ENCODE data around the gene AP1S2.

The AP1S2 gene

GRCh38 chrX:15858051-15858450 lies 3.4 kb upstream of the AP1S2 start:
- CTCF ChIA-PET = interaction anchor here (1.2 kb wide), 1 partner anchor 587 kb away, joined by 3 read pairs; no protein-coding TSS in a partner anchor
- TF ChIP-seq NFRKB (IDR thresholded peaks at IDR 0.05) (no peak), PKNOX1 (IDR thresholded peaks at IDR 0.05) (no peak), SUZ12 (IDR thresholded peaks at IDR 0.05) (no peak)
- no peak for DNase-seq (ENCODE audit: extremely low spot score)
- POLR2A ChIA-PET = no interaction called here

- ChIA-PET CTCF (no interaction called here), POLR2A (no interaction called here)
- TF ChIP-seq ELF4 (IDR thresholded peaks at IDR 0.05) = no peak
- no peak for TF ChIP-seq HDGF (IDR thresholded peaks at IDR 0.05; ENCODE audit: borderline replicate concordance)
- TF ChIP-seq L3MBTL2 (conservative IDR thresholded peaks at IDR 0.05) = no peak
- no peak for DNase-seq (ENCODE audit: extremely low spot score)
Observed at GRCh38 chrX:15856636-15857035, 2.0 kb upstream of the AP1S2 start.

- ChIA-PET POLR2A (interaction anchor here (1.4 kb wide), 1 partner anchor 37 kb away, joined by 3 read pairs; no protein-coding TSS in a partner anchor), CTCF (no interaction called here)
- no peak for DNase-seq (ENCODE audit: extremely low spot score)
- TF ChIP-seq HDGF (IDR thresholded peaks at IDR 0.05; ENCODE audit: borderline replicate concordance) = no peak
- TF ChIP-seq ARNT (IDR thresholded peaks at IDR 0.05) = no peak
- TF ChIP-seq SP1 (IDR thresholded peaks at IDR 0.05) = no peak
- TF ChIP-seq ZNF384 (IDR thresholded peaks at IDR 0.05) = no peak
- TF ChIP-seq NFRKB (IDR thresholded peaks at IDR 0.05) = no peak
- no peak for TF ChIP-seq L3MBTL2 (conservative IDR thresholded peaks at IDR 0.05)
- TF ChIP-seq FOXM1 (IDR thresholded peaks at IDR 0.05; ENCODE audit: borderline replicate concordance) = no peak
- TF ChIP-seq CTBP1 (IDR thresholded peaks at IDR 0.05; ENCODE audit: borderline replicate concordance) = no peak
- no peak for TF ChIP-seq BHLHE40 (IDR thresholded peaks at IDR 0.05; ENCODE audit: borderline replicate concordance)
- no peak for TF ChIP-seq SUZ12 (IDR thresholded peaks at IDR 0.05)
- no peak for TF ChIP-seq FOXA1 (IDR thresholded peaks at IDR 0.05)
- no peak for TF ChIP-seq TARDBP (IDR thresholded peaks at IDR 0.05)
- TF ChIP-seq PKNOX1 (IDR thresholded peaks at IDR 0.05) = no peak
- no peak for TF ChIP-seq FOXK2 (IDR thresholded peaks at IDR 0.05)
- no peak for TF ChIP-seq LEF1 (IDR thresholded peaks at IDR 0.05; ENCODE audit: borderline replicate concordance)
Observed at GRCh38 chrX:15856222-15856587, 1.6 kb upstream of the AP1S2 start.

GRCh38 chrX:15855568-15856221 lies 1.1 kb upstream of the AP1S2 start:
- TF ChIP-seq ZNF384 (IDR thresholded peaks at IDR 0.05) (no peak), SP1 (IDR thresholded peaks at IDR 0.05) (no peak), FOXM1 (IDR thresholded peaks at IDR 0.05; ENCODE audit: borderline replicate concordance) (no peak), NFRKB (IDR thresholded peaks at IDR 0.05) (no peak), L3MBTL2 (conservative IDR thresholded peaks at IDR 0.05) (no peak), PKNOX1 (IDR thresholded peaks at IDR 0.05) (no peak), CTBP1 (IDR thresholded peaks at IDR 0.05; ENCODE audit: borderline replicate concordance) (no peak), SUZ12 (IDR thresholded peaks at IDR 0.05) (no peak)
- DNase-seq (ENCODE audit: extremely low spot score) = no peak
- ChIA-PET CTCF (no interaction called here), POLR2A (interaction anchor here (0.9 to 1.6 kb wide), 4 partner anchors 10 to 50 kb away, joined by 3 to 8 read pairs (median 4); no protein-coding TSS in a partner anchor)

GRCh38 chrX:15854080-15854655 lies 445 bp downstream of the AP1S2 start:
- ChIA-PET POLR2A (interaction anchor here (1.0 to 1.6 kb wide), 3 partner anchors 10 to 14 kb away, joined by 3 to 8 read pairs (median 4); no protein-coding TSS in a partner anchor), CTCF (no interaction called here)
- TF ChIP-seq SP1 (IDR thresholded peaks at IDR 0.05) (no peak), PKNOX1 (IDR thresholded peaks at IDR 0.05) (peak; percentile 68), L3MBTL2 (conservative IDR thresholded peaks at IDR 0.05) (peak; percentile 53)
- DNase-seq (ENCODE audit: extremely low spot score) = peak; percentile 48

- TF ChIP-seq PKNOX1 (IDR thresholded peaks at IDR 0.05) (no peak), HDGF (IDR thresholded peaks at IDR 0.05; ENCODE audit: borderline replicate concordance) (no peak), BHLHE40 (IDR thresholded peaks at IDR 0.05; ENCODE audit: borderline replicate concordance) (no peak), FOXA1 (IDR thresholded peaks at IDR 0.05) (no peak), TARDBP (IDR thresholded peaks at IDR 0.05) (no peak), NFRKB (IDR thresholded peaks at IDR 0.05) (no peak), ARNT (IDR thresholded peaks at IDR 0.05) (no peak), FOXK2 (IDR thresholded peaks at IDR 0.05) (no peak), SUZ12 (IDR thresholded peaks at IDR 0.05) (no peak), FOXM1 (IDR thresholded peaks at IDR 0.05; ENCODE audit: borderline replicate concordance) (no peak), SP1 (IDR thresholded peaks at IDR 0.05) (no peak), CTBP1 (IDR thresholded peaks at IDR 0.05; ENCODE audit: borderline replicate concordance) (no peak)
- CTCF ChIA-PET = no interaction called here
- no peak for DNase-seq (ENCODE audit: extremely low spot score)
- POLR2A ChIA-PET = no interaction called here
Observed at GRCh38 chrX:15853586-15854079, 980 bp downstream of the AP1S2 start.
